GM18870 (cell line): ENCODE data around the gene PHETA2.
"Not testable (repeated sequence)": the region's sequence is repeated elsewhere in the genome, so short reads cannot be mapped to it uniquely, and the experiment has no call there.

ENCODE experiments used
- ATAC-seq: cut with Tn5 transposase; IDR thresholded peaks from one replicate; pipeline ENCODE4 v1.9.1; 2021; ENCODE audit warnings: moderate library complexity; ENCODE audit not compliant: unreplicated experiment

PHETA2 gene

DNA sequence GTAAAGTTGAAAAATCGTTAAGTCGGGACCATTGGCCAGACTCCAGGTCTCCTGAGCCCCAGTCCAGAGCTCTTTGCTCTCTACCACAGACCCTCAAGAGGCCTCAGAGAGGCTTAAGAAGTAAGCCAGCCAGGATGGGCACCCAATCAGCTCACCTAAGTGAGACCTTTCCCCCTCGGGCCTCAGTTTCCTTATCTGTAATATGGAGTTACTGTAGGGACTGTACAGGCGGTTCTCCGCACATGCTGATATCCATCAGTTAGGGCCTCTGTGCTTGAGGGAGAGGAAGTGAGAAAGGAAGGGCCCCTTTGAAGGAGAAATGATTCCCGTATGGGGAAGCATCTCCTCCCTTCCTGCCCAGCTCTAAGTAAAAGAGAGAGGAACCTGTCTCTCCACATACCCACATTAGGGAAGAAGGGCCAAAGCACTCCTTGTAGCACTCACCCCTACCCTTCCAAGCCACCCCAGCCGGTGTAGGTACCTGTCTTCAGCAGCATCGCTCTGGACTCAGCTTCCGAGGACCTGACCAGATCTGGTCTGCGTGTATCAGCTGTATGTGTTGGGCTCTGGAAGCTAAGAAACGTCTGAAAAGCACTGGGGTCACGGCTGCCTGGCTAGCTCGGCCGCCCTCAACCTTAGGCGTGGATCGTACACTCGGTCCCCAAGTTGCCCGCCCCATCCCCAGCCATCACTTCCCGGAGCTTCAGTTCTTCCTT, 4.1 kb upstream of the PHETA2 start:
- peak; percentile 7 for ATAC-seq

DNA sequence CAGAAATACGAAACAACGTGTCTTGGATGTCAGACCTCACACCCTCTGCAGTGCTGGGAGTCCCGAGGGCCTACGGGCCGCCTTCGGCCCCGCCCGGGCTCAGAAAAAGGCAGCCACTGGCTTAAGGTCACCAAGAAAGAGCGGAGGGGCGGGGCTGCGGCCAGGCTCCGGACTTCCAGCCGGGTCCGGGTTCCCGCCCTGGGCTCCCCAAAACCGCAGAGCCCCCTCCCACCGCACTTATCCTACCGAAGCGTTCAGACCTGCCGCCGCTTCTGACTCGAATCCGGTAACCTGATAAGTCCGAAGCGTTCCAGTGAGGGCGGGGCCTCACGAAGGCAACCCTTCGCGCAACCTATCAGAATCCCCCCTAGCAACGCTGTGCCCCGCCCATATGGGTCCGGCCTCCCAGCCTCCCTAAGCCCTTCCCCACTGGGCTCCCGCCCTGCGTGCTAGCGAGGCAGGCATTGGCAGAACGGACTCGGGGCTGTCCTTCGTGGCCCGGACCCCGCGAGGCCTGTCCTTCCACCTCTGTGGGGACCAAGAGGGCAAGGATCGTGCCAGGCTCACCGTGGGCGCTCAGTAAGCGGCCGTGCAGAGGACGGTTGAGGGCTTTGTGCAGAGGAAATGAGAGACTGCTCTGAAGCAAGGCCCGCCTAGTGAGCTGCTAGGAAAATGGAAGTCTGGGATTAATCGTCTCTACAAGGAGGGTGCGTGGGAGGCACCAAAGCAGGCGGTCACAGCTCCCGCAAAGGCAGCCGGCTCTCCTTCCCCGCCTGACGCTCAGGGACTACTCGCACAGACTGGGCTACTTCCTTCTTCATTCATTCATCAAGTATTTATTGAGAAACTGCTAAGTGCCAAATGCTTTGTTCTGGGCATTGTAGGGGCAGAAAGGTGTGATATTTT, 3.3 kb upstream of the PHETA2 start, which contains the start of gene NAGA:
NAGA (minus strand) TSS at position 296 of the 906 bp plus-strand sequence. CDS start 515 bp downstream, outside the sequence.
- peak; percentile 79 for ATAC-seq

DNA sequence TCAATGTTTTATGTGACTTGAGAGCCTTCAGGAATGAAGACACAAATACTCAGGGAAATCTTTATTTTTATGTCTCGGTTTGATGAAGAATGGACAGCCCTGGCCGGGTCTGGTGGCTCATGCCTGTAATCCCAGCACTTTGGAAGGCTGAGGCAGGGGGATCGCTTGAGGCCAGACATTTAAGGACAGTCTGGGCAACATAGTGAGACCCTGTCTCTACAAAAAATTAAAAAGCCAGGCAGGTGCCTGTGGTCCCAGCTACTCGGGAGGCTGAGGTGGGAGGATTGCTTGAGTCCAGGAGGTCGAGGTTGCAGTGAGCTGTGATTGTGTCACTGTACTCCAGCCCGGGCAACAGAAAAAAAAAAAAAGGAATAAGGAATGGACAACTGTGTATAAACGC, 2.5 kb upstream of the PHETA2 start:
- ATAC-seq: not testable (repeated sequence)

DNA sequence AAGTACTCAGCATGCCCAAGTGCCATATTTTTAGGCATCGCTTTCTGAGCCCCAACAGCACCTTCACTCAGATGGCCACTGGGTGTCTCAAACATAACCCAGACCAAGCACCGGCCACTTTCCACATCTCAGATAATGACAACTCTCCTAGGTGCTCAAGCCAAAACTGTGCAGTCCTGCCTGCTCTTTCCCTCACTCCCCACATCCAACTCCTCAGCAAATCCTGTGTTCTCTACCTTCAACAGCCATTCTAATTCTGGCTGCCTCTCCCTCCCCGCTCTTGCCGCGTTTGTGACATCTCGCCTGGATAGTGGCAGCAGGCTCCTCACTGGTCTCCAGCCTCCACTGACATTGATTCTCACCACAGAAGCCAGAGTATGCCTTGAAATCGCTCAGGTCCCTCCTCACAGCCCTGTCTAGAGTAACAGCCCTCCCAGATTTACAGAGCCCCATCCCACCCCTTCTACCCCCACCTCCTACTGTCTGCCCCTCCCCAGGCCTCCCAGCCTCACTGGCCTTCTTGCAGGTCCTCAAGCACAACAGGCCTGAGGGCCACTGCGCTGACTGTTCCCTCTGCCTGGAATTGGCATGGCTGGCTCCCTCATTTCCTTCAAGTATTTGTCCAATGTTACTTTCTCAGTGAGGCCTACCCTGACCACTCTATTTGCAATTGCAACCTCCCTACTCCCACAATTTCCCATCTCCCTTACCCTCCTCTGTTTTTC, 1.3 kb upstream of the PHETA2 start:
- ATAC-seq: no peak

DNA sequence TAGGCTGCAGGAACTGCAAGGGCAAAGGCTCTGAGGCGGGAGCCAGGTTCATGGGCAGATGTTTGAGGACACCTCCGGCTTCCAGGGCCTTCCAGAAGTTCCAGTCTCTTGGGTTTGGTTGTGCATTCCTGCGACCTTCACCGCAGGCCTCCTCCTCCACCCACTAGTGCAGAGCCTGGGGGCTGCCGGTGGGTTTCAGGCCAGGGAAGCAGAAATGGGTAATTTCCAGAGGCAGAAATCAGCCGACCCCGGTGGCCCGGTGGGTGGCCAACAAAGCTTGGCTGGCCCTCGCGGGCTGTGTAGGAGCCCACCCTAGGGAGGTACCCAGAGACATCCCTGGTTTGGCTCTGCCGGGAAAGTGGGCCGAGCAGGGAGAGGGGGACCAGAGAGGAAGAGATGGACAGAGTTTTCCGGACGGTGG, 417 bp upstream of the PHETA2 start:
- ATAC-seq: no peak

DNA sequence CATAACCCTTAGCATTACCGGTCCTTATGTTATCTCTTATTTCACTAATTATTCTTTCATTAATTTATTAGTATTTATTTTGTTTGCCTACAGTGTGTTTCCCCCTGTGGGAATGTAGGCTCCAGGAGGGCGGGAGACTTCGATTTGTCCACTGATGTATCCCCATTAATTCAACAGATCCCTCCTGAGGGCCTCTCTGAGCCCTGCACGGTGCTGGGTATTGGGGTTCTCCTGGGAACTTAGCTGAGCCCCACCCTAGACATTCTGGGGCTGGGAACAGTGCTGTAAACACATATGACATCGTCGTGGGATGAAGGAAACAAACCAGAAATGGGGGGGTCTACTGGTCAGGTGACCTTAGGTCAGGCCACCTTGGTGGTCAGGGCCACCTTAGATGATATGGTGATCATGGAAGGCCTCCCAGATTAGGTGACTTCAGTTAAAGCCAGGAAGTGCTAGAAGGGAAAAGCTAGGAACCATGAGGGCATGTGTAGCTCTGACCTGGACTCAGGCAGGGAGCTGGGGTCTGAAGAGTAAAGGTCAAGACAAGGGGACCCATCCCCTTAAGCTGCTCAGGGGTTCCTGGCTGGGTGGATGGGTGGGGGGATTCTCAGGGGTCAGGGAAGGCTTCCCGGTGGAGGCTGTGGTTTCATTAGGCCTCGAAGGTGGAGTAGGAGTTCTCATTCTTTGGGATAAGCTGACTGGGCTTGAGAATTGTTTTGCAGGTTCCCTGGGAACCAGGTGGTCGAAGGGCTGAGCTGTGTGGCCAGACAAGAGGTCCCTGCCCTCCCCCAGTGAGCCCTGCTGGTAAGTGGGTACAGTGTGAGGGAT, 1.0 kb downstream of the PHETA2 start:
- no peak for ATAC-seq

DNA sequence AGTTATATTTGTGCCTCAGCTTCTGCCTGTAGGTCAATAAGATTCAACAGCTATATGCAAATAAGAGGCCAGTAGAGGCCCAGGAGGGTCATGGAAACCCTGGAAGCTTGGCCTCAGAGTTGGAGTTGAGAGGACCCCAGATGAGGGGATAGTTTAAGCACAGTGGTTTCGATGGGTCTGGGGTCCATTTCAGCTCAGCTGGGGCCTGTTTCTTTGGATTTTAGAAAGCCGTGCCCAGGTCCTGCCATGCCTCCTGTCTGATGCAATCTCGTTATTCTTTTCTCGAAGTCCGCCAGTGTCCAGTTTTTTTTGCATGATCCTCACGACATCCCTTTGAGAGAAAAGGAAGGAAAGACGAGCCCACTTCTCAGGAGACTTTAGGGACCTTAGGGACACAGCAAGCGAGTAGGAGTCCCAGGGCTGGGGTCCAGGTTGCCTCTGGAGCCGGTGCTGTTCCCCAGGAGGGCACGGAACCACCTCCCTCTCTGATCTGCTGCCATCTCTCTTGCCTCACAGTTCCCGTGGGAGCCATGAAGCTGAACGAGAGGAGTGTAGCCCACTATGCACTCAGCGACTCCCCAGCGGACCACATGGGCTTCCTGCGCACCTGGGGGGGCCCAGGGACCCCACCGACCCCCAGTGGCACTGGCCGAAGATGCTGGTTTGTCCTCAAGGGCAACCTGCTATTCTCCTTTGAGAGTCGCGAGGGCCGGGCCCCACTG, 2.9 kb downstream of the PHETA2 start:
- ATAC-seq: no peak

DNA sequence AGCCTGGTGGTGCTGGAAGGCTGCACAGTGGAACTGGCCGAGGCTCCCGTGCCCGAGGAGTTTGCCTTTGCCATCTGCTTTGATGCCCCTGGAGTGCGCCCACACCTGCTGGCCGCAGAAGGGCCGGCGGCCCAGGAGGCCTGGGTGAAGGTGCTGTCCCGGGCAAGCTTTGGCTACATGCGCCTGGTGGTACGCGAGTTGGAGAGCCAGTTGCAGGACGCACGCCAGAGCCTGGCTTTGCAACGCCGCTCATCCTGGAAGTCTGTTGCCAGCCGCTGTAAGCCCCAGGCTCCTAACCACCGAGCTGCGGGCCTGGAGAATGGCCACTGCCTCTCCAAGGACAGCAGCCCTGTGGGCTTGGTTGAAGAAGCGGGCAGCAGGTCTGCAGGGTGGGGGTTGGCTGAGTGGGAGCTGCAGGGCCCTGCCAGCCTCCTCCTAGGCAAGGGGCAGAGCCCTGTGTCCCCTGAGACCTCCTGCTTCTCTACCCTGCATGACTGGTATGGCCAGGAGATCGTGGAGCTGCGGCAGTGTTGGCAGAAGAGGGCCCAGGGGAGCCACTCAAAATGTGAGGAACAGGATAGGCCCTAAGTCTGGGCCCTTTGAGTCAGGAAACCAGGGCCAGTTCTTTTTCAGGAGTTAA, 3.6 kb downstream of the PHETA2 start:
- ATAC-seq: no peak

DNA sequence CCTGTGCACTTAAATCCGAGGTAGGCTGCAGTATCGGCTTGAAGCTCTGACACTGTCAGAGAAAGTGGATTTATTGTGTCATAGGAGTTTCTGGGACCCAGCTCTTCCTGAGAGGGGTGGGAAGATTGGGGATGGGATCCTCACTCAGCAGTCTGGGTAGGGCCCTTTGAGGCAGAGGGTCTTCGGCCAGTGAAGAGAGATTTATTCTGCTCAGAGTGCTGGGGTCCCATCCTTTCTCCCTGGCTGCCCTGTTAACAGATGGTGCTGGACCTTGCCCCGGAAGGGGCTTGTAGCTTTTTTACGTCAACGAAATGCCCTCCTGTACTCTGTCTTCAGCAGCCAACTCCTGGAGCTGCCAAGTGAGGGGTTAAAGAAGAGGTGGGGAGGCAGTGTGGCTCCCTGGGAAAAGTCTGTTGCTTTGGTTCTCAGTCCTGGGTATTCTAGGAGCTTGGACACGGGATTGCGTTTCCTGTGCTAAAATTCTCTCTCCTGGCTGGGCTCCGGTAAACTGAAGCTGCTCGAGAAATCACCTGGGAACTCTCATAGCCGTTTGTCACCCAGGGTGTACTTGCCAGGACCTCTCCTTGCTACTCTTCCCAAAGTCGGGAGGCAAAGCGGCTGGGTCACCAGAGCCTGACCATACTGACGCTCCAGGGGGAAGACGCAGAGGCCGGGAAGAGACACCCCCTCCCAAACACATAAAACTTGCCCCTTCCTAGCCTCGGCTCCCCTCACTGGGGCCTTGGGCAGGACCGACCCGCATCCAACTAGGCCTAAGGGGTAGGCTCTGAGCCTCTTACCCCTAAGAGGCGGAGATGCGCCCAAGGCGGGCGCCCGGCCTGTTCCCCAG, 4.6 kb downstream of the PHETA2 start:
- ATAC-seq: no peak

DNA sequence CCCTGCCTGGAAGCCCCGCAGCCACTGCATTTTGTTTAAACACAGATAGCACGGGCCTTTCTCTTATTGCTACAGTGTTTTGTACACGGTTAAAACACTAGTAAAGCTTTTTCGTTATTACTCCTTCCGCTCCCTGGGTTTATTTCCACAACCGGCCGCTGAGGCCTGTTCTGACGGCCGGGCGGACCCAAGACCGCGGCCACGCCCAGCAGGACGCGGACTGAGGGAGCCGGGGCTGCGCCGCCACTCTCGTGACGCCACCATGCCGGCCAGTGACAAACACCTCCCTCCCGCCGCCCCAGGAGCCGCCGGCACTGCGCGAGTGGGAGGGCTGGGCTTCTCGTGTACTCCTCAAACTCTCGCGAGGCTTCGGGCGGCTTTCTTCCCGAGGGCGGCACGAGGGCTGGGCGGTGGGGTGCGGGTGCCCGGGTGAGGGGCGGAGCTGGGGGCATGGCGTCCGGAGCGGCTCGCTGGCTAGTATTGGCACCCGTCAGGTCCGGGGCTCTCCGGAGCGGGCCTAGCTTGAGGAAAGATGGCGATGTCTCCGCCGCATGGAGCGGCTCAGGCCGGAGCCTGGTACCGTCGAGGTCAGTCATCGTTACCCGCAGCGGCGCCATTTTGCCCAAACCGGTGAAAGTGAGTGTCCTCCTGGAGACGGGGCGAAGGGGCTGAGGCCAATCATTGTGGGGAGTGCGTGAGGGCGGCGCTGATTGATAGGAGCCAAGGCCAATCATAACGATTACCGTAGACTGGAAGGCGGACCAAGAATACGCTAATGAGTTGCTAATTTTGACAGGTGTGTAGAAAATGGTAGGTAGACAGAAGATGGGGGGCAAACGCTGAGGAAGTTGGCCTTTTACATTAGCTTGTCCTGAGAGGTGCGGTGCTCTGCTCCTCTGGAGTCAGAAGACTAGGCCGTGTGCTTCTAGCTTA, 5.5 kb downstream of the PHETA2 start, which contains the start of gene SMDT1:
SMDT1 (plus strand) TSS at position 382 of the 933 bp plus-strand sequence; CDS start at position 451, 69 bp downstream.
- ATAC-seq: peak; percentile 78

DNA sequence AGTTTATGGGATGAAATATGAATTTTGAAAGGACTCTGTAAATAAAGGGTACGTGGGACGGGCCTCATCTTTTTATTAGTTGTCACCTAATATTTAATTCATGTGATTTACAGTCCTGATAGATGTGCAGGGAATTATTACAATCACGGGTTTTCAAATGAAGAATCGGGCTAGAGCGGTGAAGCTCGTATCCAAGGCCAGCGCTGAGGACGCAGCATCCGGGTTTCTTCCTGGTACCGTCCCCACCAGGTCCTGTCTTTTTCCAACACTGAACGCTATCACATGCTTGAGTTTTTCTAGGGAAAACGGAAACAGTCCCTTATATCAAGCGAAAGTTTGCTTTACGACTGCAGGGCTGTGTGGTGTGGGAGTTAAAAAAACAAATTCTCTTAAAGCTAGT, 6.2 kb downstream of the PHETA2 start:
- ATAC-seq: no peak

DNA sequence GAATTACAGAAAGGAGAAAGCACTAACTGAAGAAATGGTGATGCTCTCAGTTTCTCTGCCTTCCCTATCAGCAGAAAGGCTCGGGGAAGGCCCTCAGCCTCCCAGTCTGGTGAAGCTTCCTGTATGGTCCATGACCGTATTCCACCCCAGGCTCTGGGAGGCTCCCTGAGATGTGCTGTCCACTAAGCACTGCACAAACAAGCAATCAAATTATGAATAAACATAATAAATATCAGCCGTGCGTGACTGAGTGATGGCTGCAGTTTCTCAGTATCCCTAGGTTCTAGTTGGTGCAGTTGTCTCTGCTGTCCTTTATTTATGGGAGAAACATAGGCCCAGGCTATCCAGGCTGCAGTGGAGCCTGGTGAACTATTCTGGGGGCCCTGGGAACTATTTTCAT, 9.1 kb downstream of the PHETA2 start:
- ATAC-seq: no peak

DNA sequence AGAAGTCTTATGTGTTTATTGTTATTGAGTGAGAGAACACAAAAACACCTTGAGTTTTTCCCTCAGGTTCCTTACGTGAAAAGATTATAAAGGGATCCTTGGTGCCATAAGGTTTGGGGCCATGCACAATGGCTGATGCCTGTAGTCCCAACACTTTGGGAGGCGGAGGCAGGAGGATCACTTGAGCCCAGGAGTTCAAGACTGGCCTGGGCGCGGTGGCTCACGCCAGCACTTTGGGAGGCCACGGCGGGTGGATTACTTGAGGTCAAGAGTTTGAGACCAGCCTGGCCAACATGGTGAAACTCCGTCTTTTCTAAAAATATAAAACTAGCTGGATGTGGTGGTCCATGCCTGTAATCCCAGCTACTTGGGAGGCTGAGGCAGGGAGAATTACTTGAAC, 10.8 kb downstream of the PHETA2 start:
- no peak for ATAC-seq

DNA sequence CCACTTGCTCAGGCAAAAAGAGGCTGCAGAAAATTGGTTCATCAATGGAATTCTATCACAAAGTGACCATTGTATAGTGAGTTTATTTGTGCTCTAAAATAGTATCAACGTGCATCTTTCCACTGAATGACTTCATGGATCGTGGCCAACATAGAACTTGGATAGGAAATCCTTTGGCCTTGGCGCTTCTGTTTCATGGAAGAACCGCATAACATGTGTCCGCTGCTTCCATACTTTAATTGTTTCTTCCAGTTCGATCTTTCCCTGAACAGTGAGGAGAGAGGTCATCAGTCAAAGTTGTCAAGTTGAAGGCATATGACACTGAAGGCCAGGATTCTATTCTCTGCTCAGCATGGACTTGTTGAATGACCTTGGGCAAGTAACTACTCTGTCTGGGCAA, 12.0 kb downstream of the PHETA2 start:
- ATAC-seq: no peak

DNA sequence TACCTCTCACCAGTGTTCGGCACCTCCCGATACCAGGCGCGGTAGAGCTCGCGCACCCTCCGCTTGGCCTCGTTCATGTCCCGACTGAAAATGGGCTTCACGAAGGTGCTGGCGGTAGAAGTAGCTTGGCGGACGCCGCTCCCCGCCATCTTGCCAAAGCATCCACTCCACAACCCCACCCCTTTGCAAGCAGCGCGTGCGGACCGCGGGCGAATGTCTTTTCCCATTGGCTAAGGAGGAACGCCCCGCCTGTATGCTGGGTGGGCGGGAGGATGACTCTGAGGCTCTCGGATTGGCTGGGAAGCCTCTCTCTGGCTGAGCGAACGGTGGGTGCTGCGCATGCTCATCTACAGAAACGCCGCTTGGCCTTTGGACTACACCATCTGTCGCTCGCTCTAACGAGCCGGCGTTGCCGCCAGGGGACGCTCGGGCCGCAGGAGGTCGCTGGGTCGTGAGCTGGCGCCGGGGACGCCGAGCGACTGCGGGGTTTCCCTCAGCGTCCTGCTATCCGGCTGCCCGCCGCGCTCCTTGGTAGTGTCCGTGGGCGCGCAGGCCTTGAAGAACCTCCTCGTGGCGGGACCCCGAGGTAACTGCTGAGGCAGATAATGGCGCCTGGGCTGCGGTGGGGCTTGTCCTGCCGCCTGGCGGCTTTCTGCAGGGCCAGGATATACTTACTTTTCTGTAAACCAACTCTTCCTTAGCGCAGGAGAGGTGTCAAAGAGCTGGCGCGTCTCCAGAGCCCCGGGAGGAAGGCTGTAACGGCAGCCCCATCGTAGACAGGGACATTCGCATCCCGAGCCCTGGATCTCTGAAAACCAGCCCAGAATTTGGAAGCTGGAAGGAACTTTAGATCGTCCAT, 16.8 kb downstream of the PHETA2 start, which contains the start of gene NDUFA6:
NDUFA6 (minus strand) TSS at position 177 of the 859 bp plus-strand sequence; CDS start at position 149, 28 bp downstream.
- ATAC-seq: peak; percentile 93

DNA sequence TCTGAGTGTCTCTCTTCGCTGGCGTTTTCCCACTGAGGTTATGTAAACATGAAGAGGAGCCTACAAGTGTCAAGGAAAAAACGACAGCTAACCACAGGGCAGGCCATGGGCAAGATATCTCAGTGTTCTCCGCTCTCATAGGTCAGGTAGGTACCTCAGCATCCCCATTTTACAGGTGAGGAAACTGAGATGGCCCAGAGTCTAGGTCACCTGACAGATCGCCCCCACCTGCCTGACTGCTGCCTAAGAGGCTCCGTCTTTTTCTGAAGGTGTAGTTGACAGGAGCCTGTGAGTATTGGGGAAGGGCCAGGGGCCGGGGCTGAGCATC, 17.4 kb downstream of the PHETA2 start:
- ATAC-seq: no peak
